CD14-positive monocyte (primary cell): ENCODE data around the gene YIF1B. TPM values are rescaled to one million over a fixed set of nuclear protein-coding genes. Genes with fewer than 3 reads are reported as not detected.

Experiments used
- DNase-seq, 3 donors: peaks; one replicate each; pipeline ENCODE4 v3.0.0-alpha.2; 2011 to 2022
- H2AFZ ChIP-seq: 2 replicates; pipeline ENCODE4 v1.6.0; 2012; ENCODE audit warnings: mild to moderate bottlenecking, low read depth, low read length, inconsistent platforms; ENCODE audit not compliant: insufficient read depth, poor library complexity, severe bottlenecking
- H3K27ac ChIP-seq, 2 donors: 1 replicate in 1 of 2; 2 replicates in 1 of 2; pipeline ENCODE4 v1.5.1; 2012 to 2013; ENCODE audit warnings: low read length in 2 of 2, control low read depth in 1 of 2, inconsistent platforms in 1 of 2, low read depth in 1 of 2, mild to moderate bottlenecking in 1 of 2
- H3K27me3 ChIP-seq, 2 donors: one replicate each; pipeline versions ENCODE4 v1.6.0 to v1.6.1; 2011 to 2013; ENCODE audit warnings: low read length in 2 of 2; ENCODE audit not compliant: control insufficient read depth in 2 of 2, insufficient read depth in 2 of 2
- H3K36me3 ChIP-seq, 2 donors: replicated peaks in 1 of 2; 1 replicate in 1 of 2; 2 replicates in 1 of 2; pipeline versions ENCODE4 v1.5.1 to v1.6.1; 2012 to 2013; ENCODE audit warnings: low read length in 2 of 2, control low read depth in 1 of 2, inconsistent platforms in 1 of 2, mild to moderate bottlenecking in 1 of 2; ENCODE audit not compliant: insufficient read depth in 2 of 2, control insufficient read depth in 1 of 2
- H3K4me1 ChIP-seq, 2 donors: 1 replicate in 1 of 2; 2 replicates in 1 of 2; pipeline versions ENCODE4 v1.5.1 to v1.6.1; 2012 to 2013; ENCODE audit warnings: low read length in 2 of 2, control low read depth in 1 of 2, inconsistent platforms in 1 of 2, mild to moderate bottlenecking in 1 of 2, moderate library complexity in 1 of 2; ENCODE audit not compliant: insufficient read depth in 2 of 2, control insufficient read depth in 1 of 2
- H3K4me2 ChIP-seq: replicated peaks from 2 replicates; pipeline ENCODE3; 2012; ENCODE audit warnings: low read length, moderate library complexity, mild to moderate bottlenecking; ENCODE audit not compliant: poor library complexity, severe bottlenecking; ENCODE audit errors: extremely low read depth
- H3K4me3 ChIP-seq, 3 experiments: fragments of 200-600 bp in 1 of 3; sonication (generic) in 1 of 3; replicated peaks in 1 of 3; 1 replicate in 2 of 3; 2 replicates in 1 of 3; pipeline ENCODE4 v1.5.1; 2011 to 2013; ENCODE audit warnings: low read length in 3 of 3, mild to moderate bottlenecking in 3 of 3, control low read depth in 2 of 3, low read depth in 2 of 3, inconsistent platforms in 1 of 3, moderate library complexity in 1 of 3
- H3K79me2 ChIP-seq: 2 replicates; pipeline ENCODE4 v1.6.0; 2012; ENCODE audit warnings: mild to moderate bottlenecking, control low read depth, inconsistent platforms, low read length, moderate library complexity; ENCODE audit not compliant: insufficient read depth
- H3K9ac ChIP-seq: 2 replicates; pipeline ENCODE4 v1.6.0; 2017; ENCODE audit warnings: low read length, mild to moderate bottlenecking; ENCODE audit not compliant: insufficient read depth, poor library complexity, severe bottlenecking
- H3K9me3 ChIP-seq, 2 donors: replicated peaks in 1 of 2; 1 replicate in 1 of 2; 2 replicates in 1 of 2; pipeline versions ENCODE4 v1.5.1 to v1.6.1; 2012 to 2013; ENCODE audit warnings: low read length in 2 of 2, control low read depth in 1 of 2; ENCODE audit not compliant: control insufficient read depth in 1 of 2, insufficient read depth in 1 of 2
- H4K20me1 ChIP-seq: 2 replicates; pipeline ENCODE4 v1.6.0; 2012; ENCODE audit warnings: mild to moderate bottlenecking, low read length, control low read depth, moderate library complexity; ENCODE audit not compliant: insufficient read depth
- H3K27ac Mint-ChIP-seq, 7 donors: one replicate each; pipeline ENCODE4 v1.8.0; 2020; ENCODE audit warnings: mild to moderate bottlenecking in 7 of 7, mixed read lengths in 7 of 7, moderate library complexity in 6 of 7, inconsistent platforms in 2 of 7
- H3K27me3 Mint-ChIP-seq, 3 donors: one replicate each; pipeline ENCODE4 v1.8.0; 2021 to 2022; ENCODE audit warnings: low read depth in 3 of 3, mild to moderate bottlenecking in 3 of 3, mixed read lengths in 3 of 3, moderate library complexity in 3 of 3, inconsistent platforms in 1 of 3
- H3K36me3 Mint-ChIP-seq, 2 donors: one replicate each; pipeline ENCODE4 v1.8.0; 2020; ENCODE audit warnings: mixed read lengths in 2 of 2, inconsistent platforms in 1 of 2, mild to moderate bottlenecking in 1 of 2
- H3K4me1 Mint-ChIP-seq: one replicate; pipeline ENCODE4 v1.8.0; 2020; ENCODE audit warnings: mild to moderate bottlenecking, mixed read lengths
- H3K4me3 Mint-ChIP-seq, 2 donors: one replicate each; pipeline ENCODE4 v1.8.0; 2020; ENCODE audit warnings: mild to moderate bottlenecking in 2 of 2, mixed read lengths in 2 of 2, moderate library complexity in 1 of 2
- H3K9me3 Mint-ChIP-seq, 7 donors: one replicate each; pipeline ENCODE4 v1.8.0; 2020 to 2022; ENCODE audit warnings: mixed read lengths in 7 of 7, mild to moderate bottlenecking in 6 of 7, moderate library complexity in 6 of 7, inconsistent platforms in 2 of 7
- WGBS: methylation state at CpG from one replicate; pipeline ENCODE4 v1.1.5; 2013; ENCODE audit warnings: missing lambda C conversion rate; ENCODE audit not compliant: insufficient coverage; 5-methylcytosine and 5-hydroxymethylcytosine counted together
- intact Hi-C, 2 donors: fragments of 100-400 bp; cut with micrococcal nuclease; formaldehyde crosslinking; loops; one replicate each; pipeline versions ENCODE4 v1.15.0 to v1.15.1; 2023
- polyA plus RNA-seq, 3 donors: library from polyadenylated mRNA; depleted of rRNA in 1 of 3; unstranded in 2 of 3; stranded (reverse) in 1 of 3; fragments of 300-500 nt in 2 of 3; fragments of >200 nt in 1 of 3; fragmentation: Illumina TruSeq in 2 of 3; gene quantifications; 1 replicate in 2 of 3; 2 replicates in 1 of 3; pipeline ENCODE4 v1.2.3, GENCODE V29; 2012 to 2021
- TF ChIP-seq, protein P1 (sequence below): fragments of 200-600 bp; IDR thresholded peaks from one replicate; pipeline ENCODE4 v1.8.0; 2022; ENCODE audit warnings: antibody characterized with exemption, mild to moderate bottlenecking

Gene YIF1B
- polyA plus RNA-seq, 3 donors, result 79.4 to 90.5 (median 86.1) TPM

DNA sequence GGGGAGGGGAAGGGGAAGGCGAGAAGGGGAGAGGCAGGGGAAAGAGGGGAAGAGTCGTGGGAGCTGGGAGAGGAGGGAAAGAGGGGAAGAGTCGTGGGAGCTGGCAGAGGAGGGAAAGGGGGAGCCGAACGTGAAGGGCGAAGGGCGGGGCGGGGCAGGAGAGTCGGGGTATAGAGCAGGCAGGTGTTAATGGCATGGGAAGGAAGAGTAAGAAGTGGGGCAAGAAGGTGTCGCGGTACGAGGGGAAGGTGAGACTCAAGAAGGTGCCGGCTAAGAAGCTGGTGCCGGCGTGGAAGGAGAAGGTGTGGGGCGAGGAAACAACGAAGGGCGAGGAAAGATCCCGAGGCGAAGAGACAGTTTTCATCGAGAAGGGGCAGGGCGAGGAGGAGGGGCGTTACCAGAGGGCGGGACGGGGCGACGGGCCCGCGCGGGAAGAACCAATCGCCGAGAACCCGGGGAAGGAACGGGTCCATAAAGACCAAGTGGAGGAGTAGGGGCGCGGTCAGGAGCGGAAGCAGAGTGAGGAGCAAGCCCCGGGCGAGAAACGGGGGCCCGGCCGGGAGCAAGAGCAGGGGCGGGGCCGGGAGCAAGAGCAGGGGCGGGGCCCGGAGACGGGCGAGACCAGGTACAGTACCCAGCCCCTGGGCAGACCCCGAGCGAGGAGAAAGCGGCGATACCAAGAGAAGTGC, 20.3 kb upstream of the YIF1B start:
- under 1% methylated on average over 50 of the region's 52 CpGs for WGBS
- no peaks in the 10 kb centered on the region for H4K20me1 ChIP-seq
- no peaks in the 10 kb centered on the region for H3K9me3 Mint-ChIP-seq
- peak overlapping the region; percentile 93 to 98 for H3K4me3 Mint-ChIP-seq
- H3K4me2 ChIP-seq, result peak overlapping the region; percentile 100
- no peaks in the 10 kb centered on the region for H3K79me2 ChIP-seq
- peak overlapping the region; percentile 76 for H3K9ac ChIP-seq
- peaks cover 11 to 34% of the 10 kb centered on the region in 2 donors for H3K36me3 Mint-ChIP-seq
- peaks cover 0 to 5% of the 10 kb centered on the region in 2 donors for H3K36me3 ChIP-seq
- H3K27ac Mint-ChIP-seq, result peak overlapping the region; percentile 98 to 100 (median 100)
- intact Hi-C loops, result loop anchor here (1.0 to 5.0 kb wide), 7 partner anchors 19 to 429 kb away; partner anchors contain the start of genes PSMD8 (in 2 of the 2), EIF3K (in 1 of the 2), SIPA1L3 (in 1 of the 2) and WDR87 (in 1 of the 2)
- H2AFZ ChIP-seq, result peak overlapping the region; percentile 92
- no peaks in the 10 kb centered on the region for H3K9me3 ChIP-seq
- peak overlapping the region; percentile 89 to 99 for H3K27ac ChIP-seq
- peaks cover 6% of the 10 kb centered on the region for H3K4me1 Mint-ChIP-seq
- DNase-seq, result peak; percentile 88 to 95 (median 89)
- H3K4me1 ChIP-seq, result peaks cover 6 to 12% of the 10 kb centered on the region in 2 donors
- H3K27me3 ChIP-seq, result no peaks in the 10 kb centered on the region
- TF ChIP-seq, protein P1, sequence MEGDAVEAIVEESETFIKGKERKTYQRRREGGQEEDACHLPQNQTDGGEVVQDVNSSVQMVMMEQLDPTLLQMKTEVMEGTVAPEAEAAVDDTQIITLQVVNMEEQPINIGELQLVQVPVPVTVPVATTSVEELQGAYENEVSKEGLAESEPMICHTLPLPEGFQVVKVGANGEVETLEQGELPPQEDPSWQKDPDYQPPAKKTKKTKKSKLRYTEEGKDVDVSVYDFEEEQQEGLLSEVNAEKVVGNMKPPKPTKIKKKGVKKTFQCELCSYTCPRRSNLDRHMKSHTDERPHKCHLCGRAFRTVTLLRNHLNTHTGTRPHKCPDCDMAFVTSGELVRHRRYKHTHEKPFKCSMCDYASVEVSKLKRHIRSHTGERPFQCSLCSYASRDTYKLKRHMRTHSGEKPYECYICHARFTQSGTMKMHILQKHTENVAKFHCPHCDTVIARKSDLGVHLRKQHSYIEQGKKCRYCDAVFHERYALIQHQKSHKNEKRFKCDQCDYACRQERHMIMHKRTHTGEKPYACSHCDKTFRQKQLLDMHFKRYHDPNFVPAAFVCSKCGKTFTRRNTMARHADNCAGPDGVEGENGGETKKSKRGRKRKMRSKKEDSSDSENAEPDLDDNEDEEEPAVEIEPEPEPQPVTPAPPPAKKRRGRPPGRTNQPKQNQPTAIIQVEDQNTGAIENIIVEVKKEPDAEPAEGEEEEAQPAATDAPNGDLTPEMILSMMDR, result no peak
- H3K4me3 ChIP-seq, result peak overlapping the region; percentile 74 to 100 (median 79)
- H3K27me3 Mint-ChIP-seq, result peaks cover 0 to 4% (median 0%) of the 10 kb centered on the region in 3 donors

DNA sequence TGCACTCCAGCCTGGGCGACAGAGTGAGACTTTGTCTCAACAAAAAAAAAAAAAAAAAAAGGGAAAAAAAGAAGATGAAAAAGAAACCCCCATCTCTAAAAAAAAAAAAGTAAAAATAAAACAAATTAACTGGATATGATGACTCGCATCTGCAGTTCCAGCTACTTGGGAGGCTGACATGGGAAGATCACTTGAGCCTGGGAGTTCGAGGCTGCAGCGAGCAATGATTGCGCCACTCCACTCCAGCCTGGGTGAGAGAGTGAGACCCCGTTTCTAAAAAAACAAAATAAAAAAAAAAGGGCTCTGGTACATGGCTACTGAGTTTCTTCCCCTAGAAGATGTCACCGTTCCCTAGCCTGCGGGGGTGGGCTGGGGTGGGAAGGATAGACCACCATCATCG, 17.5 kb upstream of the YIF1B start:
- Mint-ChIP-seq H3K4me1 (peaks cover 6% of the 10 kb centered on the region), H3K27me3 (peaks cover 0 to 3% (median 0%) of the 10 kb centered on the region in 3 donors), H3K27ac (no peak overlapping the region), H3K4me3 (no peak overlapping the region), H3K9me3 (peaks cover 0 to 2% (median 0%) of the 10 kb centered on the region in 7 donors), H3K36me3 (peaks cover 21 to 42% of the 10 kb centered on the region in 2 donors)
- Histone ChIP-seq H3K27me3 (no peaks in the 10 kb centered on the region), H4K20me1 (no peaks in the 10 kb centered on the region), H2AFZ (no peak overlapping the region), H3K79me2 (no peaks in the 10 kb centered on the region), H3K4me1 (peaks cover 6 to 12% of the 10 kb centered on the region in 2 donors), H3K27ac (no peak overlapping the region), H3K4me3 (no peak overlapping the region), H3K9ac (no peak overlapping the region), H3K9me3 (no peaks in the 10 kb centered on the region), H3K4me2 (no peak overlapping the region), H3K36me3 (peaks cover 7 to 27% of the 10 kb centered on the region in 2 donors)
- DNase-seq, result no peak
- TF ChIP-seq, protein P1, result no peak
- no CpG with 5 or more reads among the region's 9 CpGs for WGBS
- intact Hi-C loops, result no loop called here
